ENCODE results near the gene VWA3A.
"Not testable (repeated sequence)": the region's sequence is repeated elsewhere in the genome, so short reads cannot be mapped to it uniquely, and the experiment has no call there.

VWA3A gene

DNA sequence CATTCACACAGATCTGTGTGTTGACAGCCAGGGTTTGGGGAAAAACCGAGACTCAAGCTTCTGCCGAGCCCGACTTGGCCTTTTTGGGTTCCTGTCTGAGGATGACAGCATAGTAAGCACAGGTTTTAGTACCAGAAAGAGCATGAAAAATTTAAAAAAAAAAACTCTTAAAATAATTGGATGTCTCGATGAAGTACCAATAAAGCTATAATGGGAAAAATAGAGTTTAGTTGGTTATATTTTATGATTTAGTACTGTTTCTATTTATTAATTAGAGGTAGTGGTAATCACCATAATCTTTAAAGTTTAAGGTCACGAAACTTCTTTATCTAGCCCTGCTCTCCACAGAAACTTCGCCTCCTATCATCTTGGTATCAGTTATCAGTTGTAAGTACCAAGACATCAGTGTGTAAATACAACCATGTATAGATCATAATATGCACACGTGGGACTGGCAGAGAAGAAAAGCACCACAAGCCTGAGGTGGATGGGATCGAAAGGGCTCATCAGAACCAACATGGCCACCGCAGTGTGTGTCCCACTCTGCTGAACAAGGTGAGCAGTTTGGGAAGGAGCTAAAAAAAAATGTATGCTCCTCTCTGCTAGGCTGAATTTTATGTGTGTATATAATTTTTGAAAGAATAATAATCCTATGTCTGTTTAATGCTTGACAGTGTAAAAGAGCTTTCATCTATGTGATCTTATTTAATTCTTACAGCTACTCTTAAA lies 99.4 kb downstream of the VWA3A start:
- H3K27ac ChIP-seq: peak overlapping the region; percentile 62
- TF ChIP-seq ZFX (IDR thresholded peaks at IDR 0.05): no peak
- TF ChIP-seq, protein P1, sequence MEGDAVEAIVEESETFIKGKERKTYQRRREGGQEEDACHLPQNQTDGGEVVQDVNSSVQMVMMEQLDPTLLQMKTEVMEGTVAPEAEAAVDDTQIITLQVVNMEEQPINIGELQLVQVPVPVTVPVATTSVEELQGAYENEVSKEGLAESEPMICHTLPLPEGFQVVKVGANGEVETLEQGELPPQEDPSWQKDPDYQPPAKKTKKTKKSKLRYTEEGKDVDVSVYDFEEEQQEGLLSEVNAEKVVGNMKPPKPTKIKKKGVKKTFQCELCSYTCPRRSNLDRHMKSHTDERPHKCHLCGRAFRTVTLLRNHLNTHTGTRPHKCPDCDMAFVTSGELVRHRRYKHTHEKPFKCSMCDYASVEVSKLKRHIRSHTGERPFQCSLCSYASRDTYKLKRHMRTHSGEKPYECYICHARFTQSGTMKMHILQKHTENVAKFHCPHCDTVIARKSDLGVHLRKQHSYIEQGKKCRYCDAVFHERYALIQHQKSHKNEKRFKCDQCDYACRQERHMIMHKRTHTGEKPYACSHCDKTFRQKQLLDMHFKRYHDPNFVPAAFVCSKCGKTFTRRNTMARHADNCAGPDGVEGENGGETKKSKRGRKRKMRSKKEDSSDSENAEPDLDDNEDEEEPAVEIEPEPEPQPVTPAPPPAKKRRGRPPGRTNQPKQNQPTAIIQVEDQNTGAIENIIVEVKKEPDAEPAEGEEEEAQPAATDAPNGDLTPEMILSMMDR (conservative IDR thresholded peaks at IDR 0.05): no peak

DNA sequence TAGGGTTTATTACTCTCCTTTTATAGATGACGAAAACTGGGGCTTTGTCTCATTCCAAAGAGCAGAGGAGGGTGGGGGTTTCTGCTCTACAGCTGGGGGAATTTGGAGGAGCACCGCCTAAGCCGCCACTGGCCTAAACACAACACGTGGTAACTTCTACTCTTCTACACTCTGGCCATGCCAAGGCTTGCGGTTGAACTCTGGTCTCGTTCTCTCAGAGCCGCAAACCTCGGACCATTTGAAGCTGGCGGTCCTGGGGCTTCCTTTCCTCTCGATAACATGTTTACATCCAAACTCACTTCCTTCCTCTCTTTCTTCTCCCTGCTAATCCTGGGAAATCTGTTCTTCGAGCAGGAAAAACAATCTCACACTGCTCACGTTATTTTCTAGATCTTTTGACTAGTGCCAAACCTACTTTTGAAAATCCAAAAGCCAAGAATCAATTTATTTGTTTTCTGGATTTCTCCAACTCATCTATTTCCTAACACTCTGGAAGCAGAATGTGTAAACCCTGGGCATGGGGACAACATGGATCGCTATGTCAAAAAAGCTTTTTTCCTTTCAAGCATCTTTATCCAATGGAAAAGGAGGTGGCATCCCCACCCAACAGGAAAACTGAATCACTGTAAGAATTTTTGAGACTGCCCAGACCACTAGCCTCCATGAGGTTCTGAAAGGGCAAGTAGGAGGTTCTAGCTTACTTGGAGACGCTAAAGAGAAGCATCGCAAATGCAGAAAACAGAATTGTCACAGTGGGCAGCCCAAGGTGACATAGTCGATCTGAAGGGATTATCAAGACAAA lies 100.1 kb downstream of the VWA3A start:
- H3K27ac ChIP-seq: no peak overlapping the region
- TF ChIP-seq, protein P1 (conservative IDR thresholded peaks at IDR 0.05): no peak
- no peak for TF ChIP-seq ZFX (IDR thresholded peaks at IDR 0.05)

DNA sequence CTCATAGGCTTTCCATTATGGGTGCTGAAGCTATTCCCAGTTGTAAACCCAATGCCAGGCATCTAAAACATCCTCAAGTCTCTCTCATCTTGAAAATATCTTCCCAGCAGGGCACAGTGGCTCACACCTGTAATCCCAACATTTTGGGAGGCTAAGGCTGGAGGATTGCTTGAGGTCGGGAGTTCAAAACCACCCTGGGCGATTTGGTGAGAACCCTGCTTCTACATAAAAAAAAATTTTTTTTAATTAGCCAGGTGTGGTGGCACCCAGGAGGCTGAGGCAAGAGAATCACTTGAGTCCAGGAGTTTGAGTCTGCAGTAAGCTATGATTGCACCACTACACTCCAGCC lies 100.7 kb downstream of the VWA3A start:
- no peak for TF ChIP-seq ZFX (IDR thresholded peaks at IDR 0.05)
- TF ChIP-seq, protein P1 (conservative IDR thresholded peaks at IDR 0.05): no peak
- no peak overlapping the region for H3K27ac ChIP-seq

DNA sequence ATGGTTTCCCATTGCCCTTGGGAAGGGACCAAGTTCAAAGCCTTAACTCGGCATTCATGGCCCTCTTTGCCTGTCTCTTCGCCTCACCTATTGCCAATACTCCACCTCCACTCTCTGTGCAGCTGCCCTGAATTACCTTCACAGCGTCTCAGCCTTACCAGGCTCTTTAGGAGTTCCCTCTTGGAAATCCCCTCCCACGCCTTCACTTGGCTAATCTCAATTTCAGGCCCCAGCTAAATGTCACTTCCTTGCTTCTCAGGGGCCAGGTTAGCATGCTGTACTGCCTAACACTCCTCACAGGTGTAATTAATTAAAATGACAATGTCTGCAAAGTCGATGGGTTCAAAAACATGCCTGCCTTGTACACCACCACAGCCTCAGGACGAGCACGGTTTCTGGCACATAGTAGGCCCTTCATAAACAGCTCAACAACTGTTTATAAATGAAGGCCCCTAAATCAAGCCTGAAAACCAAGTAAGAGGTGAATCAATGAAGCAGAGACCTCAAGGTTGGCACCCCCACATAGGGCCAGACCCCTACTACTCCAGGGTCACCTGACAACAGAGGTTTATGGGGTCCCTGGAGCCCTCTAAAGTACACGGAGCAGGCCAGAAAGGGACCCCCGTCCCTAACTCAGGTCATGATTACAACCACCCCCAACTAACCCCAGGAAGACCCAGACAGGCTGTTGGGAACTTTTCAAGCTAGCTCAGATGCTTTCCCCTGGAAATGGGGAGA lies 102.5 kb downstream of the VWA3A start:
- no peak overlapping the region for H3K27ac ChIP-seq
- TF ChIP-seq ZFX (IDR thresholded peaks at IDR 0.05): no peak
- TF ChIP-seq, protein P1 (conservative IDR thresholded peaks at IDR 0.05): no peak

DNA sequence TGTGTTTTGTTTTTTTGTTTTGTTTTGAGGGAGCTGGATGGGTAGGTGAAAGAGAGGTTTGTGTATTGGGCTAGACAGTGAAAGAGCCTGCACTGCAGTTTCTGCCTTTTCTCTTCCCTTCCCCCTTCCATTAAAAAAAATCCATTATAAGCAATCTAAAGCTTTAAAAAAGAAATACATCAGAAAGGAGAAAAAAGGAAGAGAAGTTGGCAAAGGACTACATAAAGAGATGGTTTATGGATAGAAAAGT lies 103.0 kb downstream of the VWA3A start:
- TF ChIP-seq ZFX (IDR thresholded peaks at IDR 0.05): no peak
- TF ChIP-seq, protein P1 (conservative IDR thresholded peaks at IDR 0.05): no peak
- H3K27ac ChIP-seq: no peak overlapping the region; the same call in 1 of the 2 replicates

DNA sequence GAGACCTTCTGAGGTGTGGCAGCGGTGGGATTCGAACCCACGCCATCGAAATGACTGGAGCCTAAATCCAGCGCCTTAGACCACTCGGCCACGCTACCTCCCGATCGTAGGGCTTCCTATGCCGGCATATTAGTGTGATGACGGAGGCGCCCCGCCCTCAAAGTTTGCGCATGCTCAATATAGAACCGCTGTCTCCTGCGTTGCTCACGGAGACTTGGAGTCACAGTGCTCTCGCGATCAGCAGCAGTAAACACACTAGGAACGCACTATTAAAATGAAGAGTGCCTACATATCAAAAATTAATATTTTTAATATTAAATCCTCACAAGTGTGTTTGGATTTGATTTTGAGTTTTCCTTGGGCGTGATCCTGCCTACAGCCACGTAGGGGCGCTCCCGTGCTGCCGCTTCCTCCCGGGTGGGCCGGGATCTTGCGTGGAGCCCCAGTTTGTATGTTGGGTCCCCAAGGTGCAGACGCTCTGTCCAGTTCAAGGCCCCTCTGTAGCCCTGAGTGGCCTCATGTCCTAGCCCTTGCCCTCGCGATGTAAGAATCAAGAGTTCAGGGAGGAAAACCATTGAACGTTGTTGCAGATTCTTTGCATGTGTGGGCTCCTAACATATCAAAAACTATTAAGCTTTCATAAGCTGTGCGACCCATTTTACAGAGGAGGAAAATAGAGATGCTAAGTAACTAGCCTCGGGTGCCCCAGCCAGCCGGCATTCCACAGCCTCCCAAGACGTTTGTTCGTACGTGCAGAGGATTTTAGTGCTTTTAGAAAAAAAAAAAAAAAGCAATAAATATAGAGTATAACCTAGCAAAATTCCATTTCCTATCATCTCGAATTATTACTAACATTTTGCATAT lies 103.6 kb downstream of the VWA3A start:
- TF ChIP-seq ZFX (IDR thresholded peaks at IDR 0.05): no peak
- TF ChIP-seq, protein P1 (conservative IDR thresholded peaks at IDR 0.05): peak; percentile 97
- H3K27ac ChIP-seq: peak overlapping the region; percentile 39

DNA sequence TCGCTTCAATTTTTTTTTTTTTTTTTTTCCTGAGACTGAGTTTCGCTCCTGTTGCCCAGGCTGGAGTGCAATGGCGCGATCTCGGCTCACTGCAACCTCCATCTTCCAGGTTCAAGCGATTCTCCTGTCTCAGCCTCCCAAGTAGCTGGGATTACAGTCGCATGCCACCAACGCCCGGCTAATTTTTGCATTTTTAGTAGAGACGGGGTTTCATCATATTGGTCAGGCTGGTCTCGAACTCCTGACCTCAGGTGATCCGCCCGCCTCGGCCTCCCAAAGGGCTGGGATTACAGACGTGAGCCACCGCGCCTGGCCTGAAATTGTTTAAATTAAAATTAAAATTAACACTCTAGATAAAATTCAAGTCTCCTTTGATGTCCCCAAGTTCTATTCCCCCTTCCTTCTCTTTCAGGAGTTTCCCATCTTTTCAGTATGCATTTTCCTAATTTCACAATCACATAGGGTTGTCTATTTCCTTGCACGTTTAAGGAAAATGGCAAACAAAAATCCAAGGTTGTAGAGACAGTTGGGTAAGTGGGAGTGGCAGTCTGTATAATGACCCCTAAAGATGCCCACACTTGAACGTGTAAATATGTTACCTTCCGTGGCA lies 104.3 kb downstream of the VWA3A start:
- not testable (repeated sequence) for H3K27ac ChIP-seq
